ENCODE measurements around the gene VCX2. TPM values are rescaled to one million over a fixed set of nuclear protein-coding genes. Genes with fewer than 3 reads are reported as not detected.
"Not testable (repeated sequence)": the region's sequence is repeated elsewhere in the genome, so short reads cannot be mapped to it uniquely, and the experiment has no call there.

VCX2 gene
- total RNA-seq, 1 experiment from 2014 or later = not detected

DNA sequence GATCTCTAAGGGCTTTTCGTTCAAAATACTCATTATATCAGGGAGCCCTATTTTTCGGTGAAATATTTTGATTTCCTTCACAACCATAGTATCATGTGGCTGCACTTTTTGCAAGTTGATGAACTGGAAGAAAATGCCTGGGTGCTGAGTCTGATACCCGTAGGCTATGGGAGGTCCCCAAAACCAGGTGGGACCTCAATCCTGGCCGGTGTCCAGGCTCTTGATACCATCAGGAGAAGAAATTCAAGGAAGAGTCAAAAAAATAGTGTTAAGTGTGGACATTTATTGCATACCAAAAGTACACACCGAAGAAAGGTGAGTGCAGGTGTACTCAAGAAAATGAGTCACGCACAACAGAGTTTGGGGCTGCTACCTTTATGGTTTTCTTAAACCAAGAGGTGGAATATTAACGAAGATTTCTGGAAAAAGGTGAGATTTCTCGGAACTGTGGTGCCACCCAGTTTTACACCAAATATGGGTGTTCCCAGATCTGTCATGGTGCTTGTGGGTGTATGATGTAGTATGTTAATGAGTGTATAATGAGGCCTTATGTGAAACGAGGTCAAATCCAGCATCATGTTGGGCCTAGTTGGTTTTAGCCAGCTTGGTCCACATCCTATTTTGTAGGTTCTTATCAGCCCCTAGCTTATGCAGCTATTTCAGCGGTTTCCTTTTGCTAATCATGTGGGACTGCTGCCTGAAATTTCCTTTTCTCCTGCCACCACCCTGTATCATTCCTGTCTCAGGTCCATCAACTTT lies 29.9 kb downstream of the VCX2 start:
- DNase-seq = no peak
- H3K36me3 ChIP-seq (ENCODE audit: insufficient read depth, low read length) = no peaks in the 10 kb centered on the region
- H3K9me3 ChIP-seq (ENCODE audit: low read length) = no peaks in the 10 kb centered on the region
- H3K9ac ChIP-seq (ENCODE audit: low read length) = no peak overlapping the region
- no peak overlapping the region for H3K27ac ChIP-seq (ENCODE audit: low read length)
- no peaks in the 10 kb centered on the region for H3K4me1 ChIP-seq (ENCODE audit: low read length)
- H3K4me3 ChIP-seq (ENCODE audit: low read length) = no peak overlapping the region
- no peak overlapping the region for H2AFZ ChIP-seq (ENCODE audit: low read length)
- H4K20me1 ChIP-seq (ENCODE audit: insufficient read depth, low read depth, low read length) = no peaks in the 10 kb centered on the region
- H3K79me2 ChIP-seq (ENCODE audit: low read length) = no peaks in the 10 kb centered on the region
- no peaks in the 10 kb centered on the region for H3K9me2 ChIP-seq (replicated peaks; ENCODE audit: insufficient read depth, low read length)
- H3K27me3 ChIP-seq (ENCODE audit: low read length) = no peaks in the 10 kb centered on the region
- no peak overlapping the region for H3K4me2 ChIP-seq (ENCODE audit: low read depth, low read length, poor library complexity, severe bottlenecking)

DNA sequence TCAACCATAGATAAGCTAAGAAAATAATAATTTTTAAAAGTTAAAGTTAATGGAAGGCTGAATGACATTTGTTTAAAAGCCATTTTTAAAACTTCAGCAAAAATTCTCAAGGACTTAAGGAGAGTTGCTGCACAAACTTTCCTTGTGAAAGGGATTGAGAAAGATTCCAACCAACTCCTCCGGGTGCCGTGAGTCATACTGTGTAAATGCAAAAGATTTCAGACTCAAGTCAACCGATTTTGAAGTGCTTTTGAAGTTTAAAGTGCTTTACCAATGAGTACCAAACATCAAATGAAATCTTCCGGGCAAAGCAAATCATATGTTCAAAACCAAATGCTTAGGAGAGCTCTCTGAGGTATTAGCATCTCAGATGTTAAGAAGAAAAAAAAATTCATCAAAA lies 31.4 kb downstream of the VCX2 start:
- Histone ChIP-seq H2AFZ (ENCODE audit: low read length) (no peak overlapping the region), H3K9me3 (ENCODE audit: low read length) (no peaks in the 10 kb centered on the region), H3K4me1 (ENCODE audit: low read length) (no peaks in the 10 kb centered on the region), H3K9ac (ENCODE audit: low read length) (no peak overlapping the region), H3K27ac (ENCODE audit: low read length) (no peak overlapping the region), H3K36me3 (ENCODE audit: insufficient read depth, low read length) (no peaks in the 10 kb centered on the region), H3K79me2 (ENCODE audit: low read length) (no peaks in the 10 kb centered on the region), H3K4me3 (ENCODE audit: low read length) (no peak overlapping the region), H3K9me2 (replicated peaks; ENCODE audit: insufficient read depth, low read length) (no peaks in the 10 kb centered on the region), H3K27me3 (ENCODE audit: low read length) (no peaks in the 10 kb centered on the region), H4K20me1 (ENCODE audit: insufficient read depth, low read depth, low read length) (no peaks in the 10 kb centered on the region), H3K4me2 (ENCODE audit: low read depth, low read length, poor library complexity, severe bottlenecking) (no peak overlapping the region)
- DNase-seq = no peak

DNA sequence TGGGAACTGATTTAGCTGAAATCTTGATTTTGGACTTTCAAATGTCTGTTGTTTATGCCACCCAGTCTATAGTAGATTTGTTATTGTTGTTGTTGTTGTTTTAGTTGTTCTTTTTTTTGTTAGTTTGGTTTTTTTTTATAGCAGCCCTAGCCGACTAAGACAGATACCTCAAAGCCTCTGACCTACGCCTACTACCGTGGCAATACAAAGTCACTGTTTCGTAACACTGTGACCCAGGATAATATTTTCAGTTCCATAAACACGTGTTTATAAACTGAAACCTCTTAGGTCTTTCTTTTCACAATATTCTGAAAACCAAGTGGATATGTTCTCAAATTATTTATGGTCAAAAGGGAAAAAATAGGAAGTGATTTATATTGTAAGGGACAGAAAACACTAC lies 32.8 kb downstream of the VCX2 start:
- no peaks in the 10 kb centered on the region for H3K36me3 ChIP-seq (ENCODE audit: insufficient read depth, low read length)
- H3K9ac ChIP-seq (ENCODE audit: low read length) = no peak overlapping the region
- H3K27ac ChIP-seq (ENCODE audit: low read length) = no peak overlapping the region
- no peaks in the 10 kb centered on the region for H3K79me2 ChIP-seq (ENCODE audit: low read length)
- H2AFZ ChIP-seq (ENCODE audit: low read length) = no peak overlapping the region
- H3K4me2 ChIP-seq (ENCODE audit: low read depth, low read length, poor library complexity, severe bottlenecking) = no peak overlapping the region
- no peak overlapping the region for H3K4me3 ChIP-seq (ENCODE audit: low read length)
- no peaks in the 10 kb centered on the region for H3K9me2 ChIP-seq (replicated peaks; ENCODE audit: insufficient read depth, low read length)
- H3K27me3 ChIP-seq (ENCODE audit: low read length) = no peaks in the 10 kb centered on the region
- no peak for DNase-seq
- no peaks in the 10 kb centered on the region for H4K20me1 ChIP-seq (ENCODE audit: insufficient read depth, low read depth, low read length)
- no peaks in the 10 kb centered on the region for H3K4me1 ChIP-seq (ENCODE audit: low read length)
- no peaks in the 10 kb centered on the region for H3K9me3 ChIP-seq (ENCODE audit: low read length)

DNA sequence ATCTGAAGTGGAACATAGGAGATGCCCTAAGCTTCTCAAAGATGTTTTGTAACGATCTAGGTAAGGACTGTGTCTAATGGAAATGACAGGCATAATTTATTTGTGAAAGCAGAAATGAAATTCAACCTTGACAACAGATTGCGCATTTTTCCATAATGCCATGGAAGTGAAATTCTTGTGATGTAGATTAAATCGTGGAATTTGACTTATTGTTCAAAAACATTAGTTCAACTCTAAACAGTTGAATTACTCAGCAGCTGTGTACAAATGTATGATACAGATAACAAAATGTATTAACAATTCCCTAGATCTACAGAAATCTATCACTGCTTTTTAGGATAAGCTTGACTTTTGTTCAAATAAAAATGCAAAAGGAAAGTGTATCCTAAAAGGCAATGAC lies 44.4 kb downstream of the VCX2 start:
- Histone ChIP-seq H3K9me2 (replicated peaks; ENCODE audit: insufficient read depth, low read length) (no peaks in the 10 kb centered on the region), H3K9ac (ENCODE audit: low read length) (no peak overlapping the region), H3K79me2 (ENCODE audit: low read length) (no peaks in the 10 kb centered on the region), H3K4me1 (ENCODE audit: low read length) (no peaks in the 10 kb centered on the region), H3K4me2 (ENCODE audit: low read depth, low read length, poor library complexity, severe bottlenecking) (no peak overlapping the region), H3K4me3 (ENCODE audit: low read length) (no peak overlapping the region), H3K27me3 (ENCODE audit: low read length) (no peaks in the 10 kb centered on the region), H3K9me3 (ENCODE audit: low read length) (no peaks in the 10 kb centered on the region), H4K20me1 (ENCODE audit: insufficient read depth, low read depth, low read length) (no peaks in the 10 kb centered on the region), H3K27ac (ENCODE audit: low read length) (no peak overlapping the region), H2AFZ (ENCODE audit: low read length) (no peak overlapping the region), H3K36me3 (ENCODE audit: insufficient read depth, low read length) (no peaks in the 10 kb centered on the region)
- no peak for DNase-seq

DNA sequence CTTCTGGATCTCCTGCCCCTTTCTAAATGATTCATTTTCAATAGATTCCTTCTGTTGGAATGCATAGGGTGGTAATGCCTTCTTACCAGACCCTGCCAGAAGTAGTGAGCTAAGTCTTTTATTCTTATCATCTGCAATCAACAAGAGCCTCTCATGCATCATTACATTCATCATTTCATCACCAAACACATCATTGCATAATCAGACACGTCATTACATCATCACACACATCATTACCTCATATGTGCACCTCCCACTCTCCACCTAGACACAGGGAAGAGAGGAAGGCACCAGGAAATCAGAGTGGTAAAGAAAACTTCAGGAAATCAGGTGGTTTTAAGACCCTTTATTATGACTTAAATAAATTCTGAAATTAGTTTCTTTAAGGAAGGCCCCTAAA lies 45.0 kb downstream of the VCX2 start:
- Histone ChIP-seq H2AFZ (ENCODE audit: low read length) (no peak overlapping the region), H3K4me1 (ENCODE audit: low read length) (no peaks in the 10 kb centered on the region), H3K9ac (ENCODE audit: low read length) (no peak overlapping the region), H3K4me2 (ENCODE audit: low read depth, low read length, poor library complexity, severe bottlenecking) (no peak overlapping the region), H3K4me3 (ENCODE audit: low read length) (no peak overlapping the region), H3K9me2 (replicated peaks; ENCODE audit: insufficient read depth, low read length) (no peaks in the 10 kb centered on the region), H3K79me2 (ENCODE audit: low read length) (no peaks in the 10 kb centered on the region), H3K27me3 (ENCODE audit: low read length) (no peaks in the 10 kb centered on the region), H4K20me1 (ENCODE audit: insufficient read depth, low read depth, low read length) (no peaks in the 10 kb centered on the region), H3K9me3 (ENCODE audit: low read length) (no peaks in the 10 kb centered on the region), H3K36me3 (ENCODE audit: insufficient read depth, low read length) (no peaks in the 10 kb centered on the region), H3K27ac (ENCODE audit: low read length) (no peak overlapping the region)
- no peak for DNase-seq

DNA sequence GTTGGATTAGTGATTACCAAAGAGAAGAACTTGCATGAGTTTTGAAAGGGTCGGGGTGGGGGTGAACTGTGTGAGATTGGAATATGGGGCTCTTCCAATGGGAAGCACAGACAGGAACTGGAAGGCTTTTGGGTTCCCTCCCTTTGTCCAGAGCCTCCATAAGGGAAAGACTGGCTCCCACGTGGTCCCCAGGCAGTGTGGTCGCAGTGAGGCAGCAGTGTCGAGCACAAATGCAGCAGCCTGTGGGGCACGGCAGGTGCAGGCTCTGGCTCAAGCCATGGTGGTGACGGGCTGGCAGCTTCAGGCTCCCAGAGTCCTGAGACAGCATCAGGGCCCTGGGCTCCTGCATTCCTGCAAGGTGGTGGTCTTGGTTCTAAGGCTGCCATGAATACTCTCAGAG lies 45.5 kb downstream of the VCX2 start:
- Histone ChIP-seq H3K4me1 (ENCODE audit: low read length) (no peaks in the 10 kb centered on the region), H3K4me2 (ENCODE audit: low read depth, low read length, poor library complexity, severe bottlenecking) (no peak overlapping the region), H3K4me3 (ENCODE audit: low read length) (no peak overlapping the region), H3K79me2 (ENCODE audit: low read length) (no peaks in the 10 kb centered on the region), H3K9me2 (replicated peaks; ENCODE audit: insufficient read depth, low read length) (no peaks in the 10 kb centered on the region), H3K9me3 (ENCODE audit: low read length) (no peaks in the 10 kb centered on the region), H4K20me1 (ENCODE audit: insufficient read depth, low read depth, low read length) (no peaks in the 10 kb centered on the region), H2AFZ (ENCODE audit: low read length) (no peak overlapping the region), H3K27ac (ENCODE audit: low read length) (no peak overlapping the region), H3K27me3 (ENCODE audit: low read length) (no peaks in the 10 kb centered on the region), H3K36me3 (ENCODE audit: insufficient read depth, low read length) (no peaks in the 10 kb centered on the region), H3K9ac (ENCODE audit: low read length) (no peak overlapping the region)
- DNase-seq = no peak

DNA sequence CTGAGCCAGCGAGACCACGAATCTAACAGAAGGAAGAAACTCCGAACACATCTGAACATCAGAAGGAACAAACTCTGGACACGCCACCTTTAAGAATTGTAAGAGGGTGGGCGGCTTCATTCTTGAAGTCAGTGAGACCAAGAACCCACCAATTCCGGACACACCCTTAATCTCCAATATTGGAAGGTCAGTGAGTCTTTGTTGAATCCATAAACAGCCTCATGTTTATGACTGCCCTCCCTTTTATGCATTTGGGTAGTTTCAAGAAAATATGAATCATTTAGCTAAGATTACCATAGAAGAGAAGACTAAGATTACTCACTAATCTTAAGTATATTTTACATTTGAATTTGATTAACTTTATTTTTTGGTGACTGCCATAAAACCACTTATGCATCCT lies 48.5 kb downstream of the VCX2 start:
- H2AFZ ChIP-seq (ENCODE audit: low read length) = no peak overlapping the region
- H3K27ac ChIP-seq (ENCODE audit: low read length) = no peak overlapping the region
- H3K4me1 ChIP-seq (ENCODE audit: low read length) = no peaks in the 10 kb centered on the region
- no peaks in the 10 kb centered on the region for H3K9me2 ChIP-seq (replicated peaks; ENCODE audit: insufficient read depth, low read length)
- no peaks in the 10 kb centered on the region for H3K79me2 ChIP-seq (ENCODE audit: low read length)
- no peak overlapping the region for H3K4me2 ChIP-seq (ENCODE audit: low read depth, low read length, poor library complexity, severe bottlenecking)
- no peaks in the 10 kb centered on the region for H3K9me3 ChIP-seq (ENCODE audit: low read length)
- no peak for DNase-seq
- H3K27me3 ChIP-seq (ENCODE audit: low read length) = no peaks in the 10 kb centered on the region
- no peak overlapping the region for H3K9ac ChIP-seq (ENCODE audit: low read length)
- H3K4me3 ChIP-seq (ENCODE audit: low read length) = no peak overlapping the region
- no peaks in the 10 kb centered on the region for H4K20me1 ChIP-seq (ENCODE audit: insufficient read depth, low read depth, low read length)
- H3K36me3 ChIP-seq (ENCODE audit: insufficient read depth, low read length) = no peaks in the 10 kb centered on the region

DNA sequence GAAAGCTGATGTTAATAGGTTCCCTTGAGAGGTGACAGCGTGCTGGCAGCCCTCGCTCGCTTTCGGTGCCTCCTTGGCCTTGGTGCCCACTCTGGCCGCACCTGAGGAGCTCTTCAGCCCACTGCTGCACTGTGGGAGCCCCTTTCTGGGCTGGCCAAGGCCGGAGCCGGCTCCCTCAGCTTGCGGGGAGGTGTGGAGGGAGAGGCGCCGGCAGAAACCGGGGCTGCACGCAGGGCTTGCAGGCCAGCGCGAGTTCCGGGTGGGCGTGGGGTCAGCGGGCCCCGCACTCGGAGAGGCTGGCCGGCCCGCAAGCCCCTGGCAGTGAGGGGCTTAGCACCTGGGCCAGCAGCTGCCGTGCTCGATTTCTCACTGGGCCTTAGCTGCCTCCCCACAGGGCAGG lies 49.7 kb downstream of the VCX2 start:
- not testable (repeated sequence) for H3K27me3 ChIP-seq (ENCODE audit: low read length)

More for the DNA sequence above, 49.7 kb downstream of the VCX2 start:
- H4K20me1 ChIP-seq (ENCODE audit: insufficient read depth, low read depth, low read length); H3K27ac ChIP-seq (ENCODE audit: low read length); H3K9me2 ChIP-seq (replicated peaks; ENCODE audit: insufficient read depth, low read length); H3K4me1 ChIP-seq (ENCODE audit: low read length); DNase-seq; H3K9me3 ChIP-seq (ENCODE audit: low read length); H3K79me2 ChIP-seq (ENCODE audit: low read length); H3K36me3 ChIP-seq (ENCODE audit: insufficient read depth, low read length); H3K4me2 ChIP-seq (ENCODE audit: low read depth, low read length, poor library complexity, severe bottlenecking); H3K4me3 ChIP-seq (ENCODE audit: low read length); H2AFZ ChIP-seq (ENCODE audit: low read length); H3K9ac ChIP-seq (ENCODE audit: low read length): not testable (repeated sequence)
